GM12873 (cell line): Measurements from ENCODE around the gene TLE4.

Experiments used
- CTCF ChIP-seq: IDR thresholded peaks from 2 replicates; pipeline ENCODE4 v1.5.1; 2012; ENCODE audit warnings: low read depth, mild to moderate bottlenecking, moderate library complexity, low read length, control low read depth; ENCODE audit not compliant: insufficient read depth; ENCODE audit errors: missing control alignments

Gene TLE4

GRCh38 chr9:79745752-79746336 is 174.1 kb downstream of the TLE4 start:
- no peak for TF ChIP-seq CTCF

- TF ChIP-seq CTCF: no peak
These were observed 184.6 kb downstream of the TLE4 start for GRCh38 chr9:79756414-79756813.

- TF ChIP-seq CTCF: no peak
These were observed 185.3 kb downstream of the TLE4 start for GRCh38 chr9:79757074-79757473.

GRCh38 chr9:79757881-79758669 is 186.3 kb downstream of the TLE4 start:
- TF ChIP-seq CTCF: peak; percentile 17

GRCh38 chr9:79759460-79759859 is 187.7 kb downstream of the TLE4 start:
- no peak for TF ChIP-seq CTCF

GRCh38 chr9:79762070-79762469 is 190.3 kb downstream of the TLE4 start:
- no peak for TF ChIP-seq CTCF

GRCh38 chr9:79763671-79764285 is 192.0 kb downstream of the TLE4 start:
- no peak for TF ChIP-seq CTCF
